CD4-positive, alpha-beta T cell (primary cell): ENCODE results near the gene RTN4IP1. TPM values are rescaled to one million over a fixed set of nuclear protein-coding genes. Genes with fewer than 3 reads are reported as not detected.
A peak's percentile ranks its signal among the peaks of the same experiment; 100 is the strongest.

Source experiments
- ATAC-seq: fragments of 200-7000 bp; cut with Tn5 transposase; one replicate; pipeline ENCODE4 v1.10.0; 2022; ENCODE audit warnings: mild to moderate bottlenecking; ENCODE audit not compliant: poor library complexity
- CTCF ChIA-PET: fragments of 350-600 bp; sonication (Branson Sonifier 250); formaldehyde crosslinking; loops from one replicate; lab custom pipeline; 2021; ENCODE audit warnings: antibody characterized with exemption, inconsistent platforms; lab: Charles Lee
- POLR2A ChIA-PET: fragments of 350-600 bp; sonication (Branson Sonifier 250); formaldehyde crosslinking; loops from one replicate; lab custom pipeline; 2021; ENCODE audit warnings: antibody characterized with exemption, inconsistent platforms; lab: Charles Lee
- DNase-seq, 14 experiments: peaks; one replicate each; pipeline ENCODE4 v3.0.0-alpha.2; 2013 to 2020; ENCODE audit warnings: mixed read lengths in 2 of 14
- H3K27ac ChIP-seq, 2 donors: one replicate each; pipeline versions ENCODE4 v1.5.1 to v1.7.0; 2013; ENCODE audit warnings: low read length in 2 of 2, low read depth in 1 of 2, mild to moderate bottlenecking in 1 of 2
- H3K27me3 ChIP-seq, 2 experiments: 1 replicate in 1 of 2; 2 replicates in 1 of 2; pipeline versions ENCODE4 v1.6.1 to v1.7.0; 2013; ENCODE audit warnings: low read length in 2 of 2, control low read depth in 1 of 2, mild to moderate bottlenecking in 1 of 2, moderate library complexity in 1 of 2; ENCODE audit not compliant: insufficient read depth in 2 of 2, control insufficient read depth in 1 of 2
- H3K36me3 ChIP-seq: one replicate; pipeline ENCODE4 v1.6.1; 2013; ENCODE audit warnings: low read length, control low read depth; ENCODE audit not compliant: insufficient read depth
- H3K4me1 ChIP-seq: one replicate; pipeline ENCODE4 v1.6.1; 2013; ENCODE audit warnings: low read length, control low read depth; ENCODE audit not compliant: insufficient read depth
- H3K4me3 ChIP-seq: one replicate; pipeline ENCODE4 v1.5.1; 2013; ENCODE audit warnings: mild to moderate bottlenecking, low read length, moderate library complexity
- H3K9me3 ChIP-seq, 2 experiments: 1 replicate in 1 of 2; 2 replicates in 1 of 2; pipeline versions ENCODE4 v1.6.1 to v1.7.0; 2013; ENCODE audit warnings: low read length in 2 of 2, mild to moderate bottlenecking in 2 of 2, control low read depth in 1 of 2, moderate library complexity in 1 of 2; ENCODE audit not compliant: control insufficient read depth in 1 of 2, insufficient read depth in 1 of 2
- H3K27ac Mint-ChIP-seq: one replicate; pipeline ENCODE4 v1.8.0; 2020; ENCODE audit warnings: mixed read lengths
- H3K27me3 Mint-ChIP-seq: one replicate; pipeline ENCODE4 v1.8.0; 2021; ENCODE audit warnings: mixed read lengths
- H3K36me3 Mint-ChIP-seq: one replicate; pipeline ENCODE4 v1.8.0; 2021; ENCODE audit warnings: low read depth, mixed read lengths
- H3K4me1 Mint-ChIP-seq: one replicate; pipeline ENCODE4 v1.8.0; 2021; ENCODE audit warnings: low read depth, mixed read lengths
- H3K4me3 Mint-ChIP-seq: one replicate; pipeline ENCODE4 v1.8.0; 2020; ENCODE audit warnings: mild to moderate bottlenecking, mixed read lengths
- H3K9me3 Mint-ChIP-seq: one replicate; pipeline ENCODE4 v1.8.0; 2020; ENCODE audit warnings: mixed read lengths
- intact Hi-C, 2 experiments: fragments of 100-400 bp; cut with DNase I in 1 of 2; cut with micrococcal nuclease in 1 of 2; formaldehyde crosslinking; loops; one replicate each; pipeline versions ENCODE4 v1.15.1 to v1.9.0; 2023 to 2025; cut with DNase I, micrococcal nuclease
- total RNA-seq, 174 experiments: library from RNA in 2 of 174; stranded (reverse) in 2 of 174; gene quantifications; one replicate each; pipeline ENCODE4 v1.2.3 and lab custom pipeline; 2021 to 2026
- TF ChIP-seq, protein P1 (sequence below): fragments of 200-600 bp; IDR thresholded peaks from one replicate; pipeline ENCODE4 v1.8.0; 2022; ENCODE audit warnings: antibody characterized with exemption, mild to moderate bottlenecking

RTN4IP1 gene
- total RNA-seq, 2 experiments from 2014 or later, result 2.4 to 2.5 TPM

DNA sequence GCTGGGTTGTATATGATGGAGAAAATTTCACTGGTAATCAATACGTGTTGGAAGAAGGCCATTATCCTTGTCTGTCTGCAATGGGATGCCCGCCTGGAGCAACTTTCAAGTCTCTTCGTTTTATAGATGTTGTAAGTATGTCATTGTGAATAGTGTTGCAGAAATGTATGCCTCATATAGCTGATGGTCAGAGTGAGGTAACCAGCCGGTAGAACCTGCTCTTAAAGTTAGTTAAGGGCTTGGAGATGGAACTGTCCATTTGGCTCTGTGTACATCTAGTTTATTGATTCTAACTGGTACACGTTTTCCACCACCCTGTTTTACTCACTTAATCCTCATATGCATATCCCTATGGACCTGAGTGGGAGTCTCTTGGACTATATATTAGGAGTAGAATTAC is 73.5 kb downstream of the RTN4IP1 start:
- no peaks in the 10 kb centered on the region for H3K9me3 Mint-ChIP-seq
- peaks cover 94% of the 10 kb centered on the region for H3K36me3 Mint-ChIP-seq
- H3K4me1 ChIP-seq, result no peaks in the 10 kb centered on the region
- intact Hi-C loops, result loop anchor here (1.0 to 2.0 kb wide), 3 partner anchors 43 to 109 kb away; no protein-coding TSS in a partner anchor
- POLR2A ChIA-PET, result interaction anchor here (0.6 to 1.9 kb wide), 3 partner anchors 42 to 83 kb away, joined by 3 to 5 read pairs (median 3); no protein-coding TSS in a partner anchor
- no peaks in the 10 kb centered on the region for H3K4me1 Mint-ChIP-seq
- H3K27ac ChIP-seq, result no peak overlapping the region
- no peaks in the 10 kb centered on the region for H3K27me3 ChIP-seq
- peaks cover 79% of the 10 kb centered on the region for H3K36me3 ChIP-seq
- peak overlapping the region; percentile 13 for H3K27ac Mint-ChIP-seq
- no peaks in the 10 kb centered on the region for H3K9me3 ChIP-seq
- H3K4me3 Mint-ChIP-seq, result no peak overlapping the region
- no peak for ATAC-seq
- no peak for DNase-seq
- CTCF ChIA-PET, result interaction anchor here (1.8 kb wide), 1 partner anchor 44 kb away, joined by 9 read pairs; no protein-coding TSS in a partner anchor
- no peak overlapping the region for H3K4me3 ChIP-seq
- TF ChIP-seq, protein P1, sequence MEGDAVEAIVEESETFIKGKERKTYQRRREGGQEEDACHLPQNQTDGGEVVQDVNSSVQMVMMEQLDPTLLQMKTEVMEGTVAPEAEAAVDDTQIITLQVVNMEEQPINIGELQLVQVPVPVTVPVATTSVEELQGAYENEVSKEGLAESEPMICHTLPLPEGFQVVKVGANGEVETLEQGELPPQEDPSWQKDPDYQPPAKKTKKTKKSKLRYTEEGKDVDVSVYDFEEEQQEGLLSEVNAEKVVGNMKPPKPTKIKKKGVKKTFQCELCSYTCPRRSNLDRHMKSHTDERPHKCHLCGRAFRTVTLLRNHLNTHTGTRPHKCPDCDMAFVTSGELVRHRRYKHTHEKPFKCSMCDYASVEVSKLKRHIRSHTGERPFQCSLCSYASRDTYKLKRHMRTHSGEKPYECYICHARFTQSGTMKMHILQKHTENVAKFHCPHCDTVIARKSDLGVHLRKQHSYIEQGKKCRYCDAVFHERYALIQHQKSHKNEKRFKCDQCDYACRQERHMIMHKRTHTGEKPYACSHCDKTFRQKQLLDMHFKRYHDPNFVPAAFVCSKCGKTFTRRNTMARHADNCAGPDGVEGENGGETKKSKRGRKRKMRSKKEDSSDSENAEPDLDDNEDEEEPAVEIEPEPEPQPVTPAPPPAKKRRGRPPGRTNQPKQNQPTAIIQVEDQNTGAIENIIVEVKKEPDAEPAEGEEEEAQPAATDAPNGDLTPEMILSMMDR, result no peak
- H3K27me3 Mint-ChIP-seq, result no peaks in the 10 kb centered on the region

DNA sequence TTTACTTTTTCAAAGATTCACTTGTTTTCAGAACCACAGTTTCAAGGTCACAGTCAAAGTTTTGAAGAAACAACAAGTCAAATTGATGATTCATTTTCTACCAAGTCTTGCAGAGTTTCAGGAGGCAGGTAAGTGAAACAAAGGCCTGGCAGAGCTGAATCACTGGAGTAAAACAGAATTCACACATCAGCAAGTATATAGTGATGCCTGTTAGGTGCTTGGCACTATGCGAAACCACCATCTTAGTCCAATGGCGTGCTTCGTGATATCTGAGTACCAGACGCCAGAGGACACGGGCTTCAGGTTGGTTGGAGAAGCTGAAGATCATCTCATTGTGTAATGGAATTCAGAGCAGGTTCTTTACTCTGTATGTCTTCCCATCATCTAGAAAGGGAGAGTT is 75.9 kb downstream of the RTN4IP1 start:
- no peaks in the 10 kb centered on the region for H3K4me1 ChIP-seq
- peaks cover 7% of the 10 kb centered on the region for H3K4me1 Mint-ChIP-seq
- peaks cover 74% of the 10 kb centered on the region for H3K36me3 ChIP-seq
- peaks cover 95% of the 10 kb centered on the region for H3K36me3 Mint-ChIP-seq
- H3K27ac Mint-ChIP-seq, result peak overlapping the region; percentile 31
- intact Hi-C loops, result no loop called here
- TF ChIP-seq, protein P1, result no peak
- no peak for ATAC-seq
- H3K27me3 ChIP-seq, result no peaks in the 10 kb centered on the region
- no peaks in the 10 kb centered on the region for H3K9me3 ChIP-seq
- no peak for DNase-seq
- POLR2A ChIA-PET, result no interaction called here
- no peak overlapping the region for H3K27ac ChIP-seq
- no peaks in the 10 kb centered on the region for H3K9me3 Mint-ChIP-seq
- CTCF ChIA-PET, result interaction anchor here (1.1 to 1.6 kb wide), 4 partner anchors 12 to 41 kb away, joined by 3 to 7 read pairs (median 4); no protein-coding TSS in a partner anchor
- no peaks in the 10 kb centered on the region for H3K27me3 Mint-ChIP-seq
- H3K4me3 ChIP-seq, result no peak overlapping the region
- no peak overlapping the region for H3K4me3 Mint-ChIP-seq

DNA sequence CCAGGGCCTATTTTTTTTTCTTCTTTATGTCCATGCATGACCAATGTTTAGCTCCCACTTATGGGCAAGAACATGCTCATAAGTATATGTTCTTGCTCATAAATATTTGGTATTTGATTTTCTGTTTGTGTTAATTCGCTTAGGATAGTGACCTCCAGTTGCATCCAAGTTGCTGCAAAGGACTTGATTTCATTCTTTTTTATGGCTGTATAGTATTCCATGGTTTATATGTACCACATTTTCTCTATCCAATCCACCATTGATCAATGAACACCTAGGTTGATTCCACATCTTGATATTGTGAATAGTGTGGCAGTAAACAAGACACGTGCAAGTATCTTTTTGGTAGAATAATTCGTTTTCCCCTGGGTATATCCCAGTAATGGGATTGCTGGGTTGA is 78.1 kb downstream of the RTN4IP1 start:
- no peak overlapping the region for H3K4me3 ChIP-seq
- peak overlapping the region; percentile 24 for H3K27ac Mint-ChIP-seq

More for the DNA sequence above, 78.1 kb downstream of the RTN4IP1 start:
- TF ChIP-seq, protein P1, result no peak
- ATAC-seq (no peak), DNase-seq (no peak)
- POLR2A ChIA-PET, result interaction anchor here (0.6 to 1.1 kb wide), 2 partner anchors 12 to 30 kb away, joined by 3 to 6 read pairs; no protein-coding TSS in a partner anchor
- intact Hi-C loops, result no loop called here
- Histone ChIP-seq H3K9me3 (no peaks in the 10 kb centered on the region), H3K4me1 (no peaks in the 10 kb centered on the region), H3K36me3 (peaks cover 84% of the 10 kb centered on the region), H3K27me3 (no peaks in the 10 kb centered on the region), H3K27ac (no peak overlapping the region)
- Mint-ChIP-seq H3K4me3 (no peak overlapping the region), H3K36me3 (peaks cover 97% of the 10 kb centered on the region), H3K9me3 (no peaks in the 10 kb centered on the region), H3K27me3 (no peaks in the 10 kb centered on the region), H3K4me1 (peaks cover 26% of the 10 kb centered on the region)
- CTCF ChIA-PET, result interaction anchor here (0.6 to 1.5 kb wide), 4 partner anchors 15 to 177 kb away, joined by 3 read pairs; no protein-coding TSS in a partner anchor
